Liver (tissue), 9 donors: ENCODE measurements around the gene PIP4K2B. TPM values are rescaled to one million over a fixed set of nuclear protein-coding genes. Genes with fewer than 3 reads are reported as not detected.

Experiments used
- DNase-seq: peaks from one replicate; pipeline ENCODE4 v3.0.0-alpha.2; 2017; ENCODE audit warnings: low spot score
- H3K27ac ChIP-seq, 2 donors: one replicate each; pipeline ENCODE4 v1.7.0; 2013; ENCODE audit warnings: inconsistent platforms in 2 of 2, low read length in 2 of 2, control low read depth in 1 of 2, low read depth in 1 of 2, mild to moderate bottlenecking in 1 of 2
- H3K27me3 ChIP-seq, 4 donors: one replicate each; pipeline versions ENCODE4 v1.6.1 to v1.7.0; 2013; ENCODE audit warnings: low read length in 3 of 4, inconsistent platforms in 1 of 4, mild to moderate bottlenecking in 1 of 4, moderate library complexity in 1 of 4; ENCODE audit not compliant: control insufficient read depth in 4 of 4, insufficient read depth in 4 of 4
- H3K36me3 ChIP-seq, 4 donors: one replicate each; pipeline versions ENCODE4 v1.6.1 to v1.7.0; 2013; ENCODE audit warnings: low read length in 3 of 4, mild to moderate bottlenecking in 3 of 4, low read depth in 1 of 4, moderate library complexity in 1 of 4; ENCODE audit not compliant: control insufficient read depth in 4 of 4, insufficient read depth in 3 of 4
- H3K4me1 ChIP-seq, 4 donors: one replicate each; pipeline versions ENCODE4 v1.6.1 to v1.7.0; 2013; ENCODE audit warnings: low read length in 3 of 4, mild to moderate bottlenecking in 3 of 4, moderate library complexity in 1 of 4; ENCODE audit not compliant: control insufficient read depth in 4 of 4, insufficient read depth in 4 of 4
- H3K4me3 ChIP-seq, 3 donors: one replicate each; pipeline versions ENCODE4 v1.6.1 to v1.7.0; 2013; ENCODE audit warnings: low read length in 3 of 3, control low read depth in 1 of 3, low read depth in 1 of 3, mild to moderate bottlenecking in 1 of 3
- H3K9ac ChIP-seq, 2 donors: one replicate each; pipeline ENCODE4 v1.7.0; 2013; ENCODE audit warnings: low read length in 2 of 2, mild to moderate bottlenecking in 2 of 2, moderate library complexity in 2 of 2, control low read depth in 1 of 2, low read depth in 1 of 2
- H3K9me3 ChIP-seq, 4 donors: one replicate each; pipeline versions ENCODE4 v1.6.1 to v1.7.0; 2013; ENCODE audit warnings: low read length in 3 of 4; ENCODE audit not compliant: control insufficient read depth in 4 of 4
- EGR1 ChIP-seq, 2 donors: IDR thresholded peaks; 2 replicates each; pipeline ENCODE4 v1.6.1; 2016 to 2018; ENCODE audit warnings: antibody characterized with exemption in 2 of 2, low read depth in 2 of 2
- FOXA1 ChIP-seq: IDR thresholded peaks from 2 replicates; pipeline ENCODE4 v1.6.1; 2016; ENCODE audit warnings: antibody characterized with exemption
- FOXA2 ChIP-seq: IDR thresholded peaks from 2 replicates; pipeline ENCODE4 v1.6.1; 2016; ENCODE audit warnings: antibody characterized with exemption
- GABPA ChIP-seq, 2 donors: IDR thresholded peaks in 1 of 2; conservative IDR thresholded peaks in 1 of 2; 2 replicates each; pipeline ENCODE4 v1.6.1; 2016; ENCODE audit warnings: antibody characterized with exemption in 2 of 2, mild to moderate bottlenecking in 1 of 2, moderate library complexity in 1 of 2
- HNF4A ChIP-seq, 2 donors: conservative IDR thresholded peaks; 2 replicates each; pipeline ENCODE4 v1.6.1; 2016; ENCODE audit warnings: antibody characterized with exemption in 2 of 2, mild to moderate bottlenecking in 2 of 2
- JUND ChIP-seq, 2 donors: IDR thresholded peaks; 2 replicates each; pipeline ENCODE4 v1.6.1; 2016; ENCODE audit warnings: antibody characterized with exemption in 2 of 2
- NR2F2 ChIP-seq: IDR thresholded peaks from 2 replicates; pipeline ENCODE4 v1.6.1; 2016; ENCODE audit warnings: antibody characterized with exemption
- RAD21 ChIP-seq, 2 donors: IDR thresholded peaks; 2 replicates each; pipeline ENCODE4 v1.6.1; 2016; ENCODE audit warnings: antibody characterized with exemption in 2 of 2, mild to moderate bottlenecking in 2 of 2
- RXRA ChIP-seq, 2 donors: IDR thresholded peaks; 2 replicates each; pipeline ENCODE4 v1.6.1; 2017 to 2018; ENCODE audit warnings: antibody characterized with exemption in 2 of 2, mild to moderate bottlenecking in 1 of 2
- SP1 ChIP-seq: IDR thresholded peaks from 2 replicates; pipeline ENCODE4 v1.6.1; 2018; ENCODE audit warnings: antibody characterized with exemption, mild to moderate bottlenecking
- TAF1 ChIP-seq: conservative IDR thresholded peaks from 2 replicates; pipeline ENCODE4 v1.6.1; 2016; ENCODE audit warnings: antibody characterized with exemption, mild to moderate bottlenecking
- YY1 ChIP-seq: IDR thresholded peaks from 2 replicates; pipeline ENCODE4 v1.6.1; 2016; ENCODE audit warnings: antibody characterized with exemption, mild to moderate bottlenecking
- WGBS: extraction: QIAGEN DNeasy Blood & Tissue Kit; methylation state at CpG from one replicate; pipeline ENCODE4 v1.1.7; 2013; 5-methylcytosine and 5-hydroxymethylcytosine counted together
- polyA plus RNA-seq, 2 donors: library from polyadenylated mRNA; stranded (reverse) in 1 of 2; unstranded in 1 of 2; fragments of 200-250 nt in 1 of 2; fragments of >200 nt in 1 of 2; fragmentation: Nextera tagmentation in 1 of 2; extraction: Ambion mirVana in 1 of 2; gene quantifications; one replicate each; pipeline versions ENCODE4 v1.2.1 to v1.2.3, GENCODE V29; 2013 to 2015
- total RNA-seq, 2 donors: library from RNA; depleted of rRNA; stranded (reverse); fragments of >200 nt; gene quantifications; one replicate each; pipeline ENCODE4 v1.2.3, GENCODE V29; 2014
- TF ChIP-seq, protein P1 (sequence below): IDR thresholded peaks from 2 replicates; pipeline ENCODE4 v1.6.1; 2016; ENCODE audit warnings: antibody characterized with exemption
- TF ChIP-seq, protein P2 (sequence below): IDR thresholded peaks from 2 replicates; pipeline ENCODE4 v1.6.1; 2016; ENCODE audit warnings: antibody characterized with exemption
- TF ChIP-seq, protein P3 (sequence below): fragments of 150-350 bp; IDR thresholded peaks from 2 replicates; pipeline ENCODE4 v1.5.1; 2017; ENCODE audit warnings: improper control_type of control experiment, low read depth, low read length; ENCODE audit not compliant: missing input control
- TF ChIP-seq, protein P4 (sequence below): IDR thresholded peaks from 2 replicates; pipeline ENCODE4 v1.6.1; 2016; ENCODE audit warnings: antibody characterized with exemption
- TF ChIP-seq, protein P5 (sequence below): IDR thresholded peaks from 2 replicates; pipeline ENCODE4 v1.6.1; 2016; ENCODE audit warnings: antibody characterized with exemption, mild to moderate bottlenecking
- donor health status: healthy.
- donor health status: healthy.
- donor health status: healthy.
- donor health status: healthy.
- donor health status: healthy.

Gene PIP4K2B
- total and polyA plus RNA-seq, 4 donors, result 2.4 to 21.5 (median 13.6) TPM

DNA sequence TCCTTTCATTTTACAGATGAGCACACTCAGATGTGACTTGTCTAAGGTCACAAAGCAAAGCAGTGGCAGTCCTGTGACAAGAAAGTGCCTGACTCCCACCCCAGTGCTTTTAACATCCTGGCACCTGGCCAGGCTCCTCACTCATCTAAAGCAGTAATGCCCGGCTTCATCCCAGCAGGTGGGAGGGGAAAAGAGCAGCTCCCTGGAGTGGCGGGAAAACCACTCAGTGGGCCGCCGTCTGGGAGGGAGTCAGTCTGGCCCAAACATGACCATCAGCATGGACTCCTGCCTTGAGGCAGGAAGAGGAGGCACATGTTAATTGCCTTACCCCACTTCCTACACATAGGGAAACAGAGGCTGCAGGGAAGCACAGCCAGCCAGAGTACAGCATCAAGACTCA, 53.8 kb downstream of the PIP4K2B start:
- no peak for TF ChIP-seq NR2F2
- TF ChIP-seq SP1, result no peak
- no peak for TF ChIP-seq FOXA1
- TF ChIP-seq RXRA (IDR thresholded peaks at IDR 0.05), result no peak
- TF ChIP-seq TAF1, result no peak
- TF ChIP-seq JUND (IDR thresholded peaks at IDR 0.05), result no peak
- TF ChIP-seq, protein P1, sequence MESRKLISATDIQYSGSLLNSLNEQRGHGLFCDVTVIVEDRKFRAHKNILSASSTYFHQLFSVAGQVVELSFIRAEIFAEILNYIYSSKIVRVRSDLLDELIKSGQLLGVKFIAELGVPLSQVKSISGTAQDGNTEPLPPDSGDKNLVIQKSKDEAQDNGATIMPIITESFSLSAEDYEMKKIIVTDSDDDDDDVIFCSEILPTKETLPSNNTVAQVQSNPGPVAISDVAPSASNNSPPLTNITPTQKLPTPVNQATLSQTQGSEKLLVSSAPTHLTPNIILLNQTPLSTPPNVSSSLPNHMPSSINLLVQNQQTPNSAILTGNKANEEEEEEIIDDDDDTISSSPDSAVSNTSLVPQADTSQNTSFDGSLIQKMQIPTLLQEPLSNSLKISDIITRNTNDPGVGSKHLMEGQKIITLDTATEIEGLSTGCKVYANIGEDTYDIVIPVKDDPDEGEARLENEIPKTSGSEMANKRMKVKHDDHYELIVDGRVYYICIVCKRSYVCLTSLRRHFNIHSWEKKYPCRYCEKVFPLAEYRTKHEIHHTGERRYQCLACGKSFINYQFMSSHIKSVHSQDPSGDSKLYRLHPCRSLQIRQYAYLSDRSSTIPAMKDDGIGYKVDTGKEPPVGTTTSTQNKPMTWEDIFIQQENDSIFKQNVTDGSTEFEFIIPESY, result no peak
- TF ChIP-seq, protein P2, sequence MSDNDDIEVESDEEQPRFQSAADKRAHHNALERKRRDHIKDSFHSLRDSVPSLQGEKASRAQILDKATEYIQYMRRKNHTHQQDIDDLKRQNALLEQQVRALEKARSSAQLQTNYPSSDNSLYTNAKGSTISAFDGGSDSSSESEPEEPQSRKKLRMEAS, result no peak
- TF ChIP-seq, protein P3, sequence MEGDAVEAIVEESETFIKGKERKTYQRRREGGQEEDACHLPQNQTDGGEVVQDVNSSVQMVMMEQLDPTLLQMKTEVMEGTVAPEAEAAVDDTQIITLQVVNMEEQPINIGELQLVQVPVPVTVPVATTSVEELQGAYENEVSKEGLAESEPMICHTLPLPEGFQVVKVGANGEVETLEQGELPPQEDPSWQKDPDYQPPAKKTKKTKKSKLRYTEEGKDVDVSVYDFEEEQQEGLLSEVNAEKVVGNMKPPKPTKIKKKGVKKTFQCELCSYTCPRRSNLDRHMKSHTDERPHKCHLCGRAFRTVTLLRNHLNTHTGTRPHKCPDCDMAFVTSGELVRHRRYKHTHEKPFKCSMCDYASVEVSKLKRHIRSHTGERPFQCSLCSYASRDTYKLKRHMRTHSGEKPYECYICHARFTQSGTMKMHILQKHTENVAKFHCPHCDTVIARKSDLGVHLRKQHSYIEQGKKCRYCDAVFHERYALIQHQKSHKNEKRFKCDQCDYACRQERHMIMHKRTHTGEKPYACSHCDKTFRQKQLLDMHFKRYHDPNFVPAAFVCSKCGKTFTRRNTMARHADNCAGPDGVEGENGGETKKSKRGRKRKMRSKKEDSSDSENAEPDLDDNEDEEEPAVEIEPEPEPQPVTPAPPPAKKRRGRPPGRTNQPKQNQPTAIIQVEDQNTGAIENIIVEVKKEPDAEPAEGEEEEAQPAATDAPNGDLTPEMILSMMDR, result no peak
- TF ChIP-seq GABPA (IDR thresholded peaks at IDR 0.05 in 1 of 2, conservative IDR thresholded peaks at IDR 0.05 in 1 of 2), result no peak
- TF ChIP-seq, protein P4, sequence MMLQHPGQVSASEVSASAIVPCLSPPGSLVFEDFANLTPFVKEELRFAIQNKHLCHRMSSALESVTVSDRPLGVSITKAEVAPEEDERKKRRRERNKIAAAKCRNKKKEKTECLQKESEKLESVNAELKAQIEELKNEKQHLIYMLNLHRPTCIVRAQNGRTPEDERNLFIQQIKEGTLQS, result no peak
- no peak for TF ChIP-seq YY1
- no peak for TF ChIP-seq RAD21 (IDR thresholded peaks at IDR 0.05)
- TF ChIP-seq, protein P5, sequence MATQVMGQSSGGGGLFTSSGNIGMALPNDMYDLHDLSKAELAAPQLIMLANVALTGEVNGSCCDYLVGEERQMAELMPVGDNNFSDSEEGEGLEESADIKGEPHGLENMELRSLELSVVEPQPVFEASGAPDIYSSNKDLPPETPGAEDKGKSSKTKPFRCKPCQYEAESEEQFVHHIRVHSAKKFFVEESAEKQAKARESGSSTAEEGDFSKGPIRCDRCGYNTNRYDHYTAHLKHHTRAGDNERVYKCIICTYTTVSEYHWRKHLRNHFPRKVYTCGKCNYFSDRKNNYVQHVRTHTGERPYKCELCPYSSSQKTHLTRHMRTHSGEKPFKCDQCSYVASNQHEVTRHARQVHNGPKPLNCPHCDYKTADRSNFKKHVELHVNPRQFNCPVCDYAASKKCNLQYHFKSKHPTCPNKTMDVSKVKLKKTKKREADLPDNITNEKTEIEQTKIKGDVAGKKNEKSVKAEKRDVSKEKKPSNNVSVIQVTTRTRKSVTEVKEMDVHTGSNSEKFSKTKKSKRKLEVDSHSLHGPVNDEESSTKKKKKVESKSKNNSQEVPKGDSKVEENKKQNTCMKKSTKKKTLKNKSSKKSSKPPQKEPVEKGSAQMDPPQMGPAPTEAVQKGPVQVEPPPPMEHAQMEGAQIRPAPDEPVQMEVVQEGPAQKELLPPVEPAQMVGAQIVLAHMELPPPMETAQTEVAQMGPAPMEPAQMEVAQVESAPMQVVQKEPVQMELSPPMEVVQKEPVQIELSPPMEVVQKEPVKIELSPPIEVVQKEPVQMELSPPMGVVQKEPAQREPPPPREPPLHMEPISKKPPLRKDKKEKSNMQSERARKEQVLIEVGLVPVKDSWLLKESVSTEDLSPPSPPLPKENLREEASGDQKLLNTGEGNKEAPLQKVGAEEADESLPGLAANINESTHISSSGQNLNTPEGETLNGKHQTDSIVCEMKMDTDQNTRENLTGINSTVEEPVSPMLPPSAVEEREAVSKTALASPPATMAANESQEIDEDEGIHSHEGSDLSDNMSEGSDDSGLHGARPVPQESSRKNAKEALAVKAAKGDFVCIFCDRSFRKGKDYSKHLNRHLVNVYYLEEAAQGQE, result no peak
- no peaks in the 10 kb centered on the region for H3K36me3 ChIP-seq
- 62% methylated on average over 4 of the region's 4 CpGs for WGBS
- no peak for DNase-seq
- H3K4me3 ChIP-seq, result no peak overlapping the region
- H3K27ac ChIP-seq, result no peak overlapping the region
- H3K9ac ChIP-seq, result no peak overlapping the region
- H3K4me1 ChIP-seq, result peaks cover 17 to 51% (median 35%) of the 10 kb centered on the region in 4 donors
- H3K27me3 ChIP-seq, result no peaks in the 10 kb centered on the region
- H3K9me3 ChIP-seq, result no peaks in the 10 kb centered on the region

DNA sequence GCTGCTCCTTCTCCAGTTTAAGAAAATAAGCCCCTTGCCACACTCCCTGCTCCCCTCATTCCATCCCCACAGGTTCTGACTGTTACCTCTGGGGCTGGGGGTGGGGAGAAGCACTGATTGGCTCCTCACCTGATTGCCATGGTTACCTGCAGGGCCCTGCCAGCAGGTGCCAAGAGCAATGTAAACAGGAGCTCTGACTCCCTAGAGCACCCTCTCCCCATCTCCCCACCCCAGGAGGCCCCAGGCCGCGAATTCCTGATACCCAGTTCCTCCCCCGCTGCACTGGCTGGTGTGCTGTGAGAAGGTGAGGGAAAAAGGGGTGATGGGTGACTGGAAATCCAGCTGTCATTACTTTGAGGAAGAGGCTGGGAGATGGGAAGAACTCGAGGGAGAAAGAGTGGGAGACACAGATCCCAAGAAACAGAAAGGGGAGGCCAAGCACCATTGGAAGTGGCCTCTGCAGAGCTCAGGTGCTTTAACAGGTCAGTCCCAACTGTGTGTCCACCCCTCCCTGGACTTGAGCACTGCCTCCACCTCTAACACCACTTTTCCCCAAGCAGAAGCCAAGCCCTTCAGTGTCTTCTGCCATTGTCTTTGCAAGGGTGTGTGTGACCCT, 55.7 kb downstream of the PIP4K2B start:
- 78% methylated on average over 4 of the region's 4 CpGs for WGBS
- no peak for DNase-seq
- H3K36me3 ChIP-seq, result no peaks in the 10 kb centered on the region
- H3K27ac ChIP-seq, result no peak overlapping the region
- no peaks in the 10 kb centered on the region for H3K9me3 ChIP-seq
- no peaks in the 10 kb centered on the region for H3K27me3 ChIP-seq
- H3K4me3 ChIP-seq, result no peak overlapping the region
- no peak overlapping the region for H3K9ac ChIP-seq
- H3K4me1 ChIP-seq, result peaks cover 8 to 34% (median 17%) of the 10 kb centered on the region in 4 donors
- TF ChIP-seq EGR1 (IDR thresholded peaks at IDR 0.05; ENCODE audit: low read depth in 2 of 2), result no peak
- no peak for TF ChIP-seq YY1
- TF ChIP-seq SP1, result no peak
- TF ChIP-seq RXRA (IDR thresholded peaks at IDR 0.05), result no peak
- TF ChIP-seq, protein P5, result no peak
- TF ChIP-seq NR2F2, result no peak
- TF ChIP-seq, protein P4, result no peak
- no peak for TF ChIP-seq GABPA (IDR thresholded peaks at IDR 0.05 in 1 of 2, conservative IDR thresholded peaks at IDR 0.05 in 1 of 2)
- no peak for TF ChIP-seq TAF1
- TF ChIP-seq FOXA2, result no peak
- TF ChIP-seq HNF4A (conservative IDR thresholded peaks at IDR 0.05), result no peak
- no peak for TF ChIP-seq JUND (IDR thresholded peaks at IDR 0.05)
- no peak for TF ChIP-seq RAD21 (IDR thresholded peaks at IDR 0.05)
